Measurements from ENCODE around the gene DOCK11.
A peak's percentile ranks its signal among the peaks of the same experiment; 100 is the strongest.

The DOCK11 gene

DNA sequence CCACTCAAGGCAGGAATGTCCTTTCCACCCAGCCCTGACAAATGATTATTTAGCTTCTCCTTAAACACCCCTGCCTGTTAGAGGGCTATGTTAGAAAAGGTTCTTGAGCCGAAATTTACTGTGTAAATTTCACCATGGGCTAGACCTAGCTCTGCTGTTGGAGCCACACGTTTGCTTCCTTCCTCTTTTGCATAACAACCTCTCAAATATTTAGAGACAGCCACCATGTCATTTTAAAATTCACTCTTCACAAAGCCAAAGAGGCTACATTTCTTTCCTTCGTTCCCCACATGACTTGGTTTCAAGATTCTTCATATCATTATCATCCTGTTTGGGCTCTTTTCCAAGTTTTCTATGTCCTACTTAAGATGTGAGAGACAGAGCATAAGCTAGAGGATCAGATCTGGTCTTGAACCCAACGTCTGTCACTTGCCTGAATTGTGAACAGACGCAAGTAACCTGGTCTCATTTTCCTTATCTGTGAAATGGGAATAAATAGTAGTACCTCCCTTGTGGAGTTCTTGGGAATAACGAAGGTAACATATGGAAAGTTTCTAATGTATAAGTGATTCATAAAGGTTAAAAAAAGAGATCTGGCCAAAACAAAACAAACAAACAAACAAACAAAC is 6.7 kb downstream of the DOCK11 start:
- peak; percentile 46 for DNase-seq (ENCODE audit: low read depth)
- H3K4me3 ChIP-seq (ENCODE audit: low read depth, low read length): no peak overlapping the region
- TF ChIP-seq, protein P1, sequence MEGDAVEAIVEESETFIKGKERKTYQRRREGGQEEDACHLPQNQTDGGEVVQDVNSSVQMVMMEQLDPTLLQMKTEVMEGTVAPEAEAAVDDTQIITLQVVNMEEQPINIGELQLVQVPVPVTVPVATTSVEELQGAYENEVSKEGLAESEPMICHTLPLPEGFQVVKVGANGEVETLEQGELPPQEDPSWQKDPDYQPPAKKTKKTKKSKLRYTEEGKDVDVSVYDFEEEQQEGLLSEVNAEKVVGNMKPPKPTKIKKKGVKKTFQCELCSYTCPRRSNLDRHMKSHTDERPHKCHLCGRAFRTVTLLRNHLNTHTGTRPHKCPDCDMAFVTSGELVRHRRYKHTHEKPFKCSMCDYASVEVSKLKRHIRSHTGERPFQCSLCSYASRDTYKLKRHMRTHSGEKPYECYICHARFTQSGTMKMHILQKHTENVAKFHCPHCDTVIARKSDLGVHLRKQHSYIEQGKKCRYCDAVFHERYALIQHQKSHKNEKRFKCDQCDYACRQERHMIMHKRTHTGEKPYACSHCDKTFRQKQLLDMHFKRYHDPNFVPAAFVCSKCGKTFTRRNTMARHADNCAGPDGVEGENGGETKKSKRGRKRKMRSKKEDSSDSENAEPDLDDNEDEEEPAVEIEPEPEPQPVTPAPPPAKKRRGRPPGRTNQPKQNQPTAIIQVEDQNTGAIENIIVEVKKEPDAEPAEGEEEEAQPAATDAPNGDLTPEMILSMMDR (conservative IDR thresholded peaks at IDR 0.05; ENCODE audit: low read depth, low read length): no peak

DNA sequence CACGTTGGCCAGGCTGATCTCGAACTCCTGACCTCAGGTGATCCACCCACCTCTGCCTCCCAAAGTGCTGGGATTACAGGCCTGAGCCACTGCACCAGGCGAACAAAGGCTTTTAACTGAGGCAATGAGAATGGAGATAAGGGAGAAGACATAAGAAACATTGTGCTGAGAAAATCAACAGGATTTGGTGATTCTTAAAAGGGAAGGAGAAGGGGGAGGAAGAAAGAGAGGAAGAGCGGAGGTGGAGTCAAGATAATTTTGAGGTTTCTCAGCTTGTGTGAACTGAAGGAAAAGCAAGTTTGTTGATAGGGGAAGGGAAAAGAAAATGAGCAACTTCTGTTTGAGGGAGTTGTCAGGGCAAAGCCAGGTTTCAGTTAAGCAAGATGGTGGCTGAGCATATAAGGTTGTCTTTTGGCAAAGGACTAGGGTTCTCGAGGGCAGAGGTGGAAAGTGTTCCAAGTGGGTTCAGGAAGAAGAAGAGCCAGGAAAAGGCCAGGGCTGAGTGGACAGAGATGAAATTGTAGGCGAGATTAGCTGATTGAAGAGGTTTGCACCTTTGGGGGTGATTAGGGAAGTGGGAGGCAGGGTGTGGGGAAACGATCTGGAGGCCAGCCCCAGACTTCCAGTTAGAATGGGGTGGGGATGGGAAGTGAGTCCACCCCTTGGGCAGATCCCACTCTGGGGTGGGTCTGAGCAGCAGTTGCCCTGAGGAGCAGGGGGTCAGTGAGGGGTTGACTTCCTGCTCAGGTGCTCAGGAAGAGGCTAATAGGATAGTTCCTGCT is 7.8 kb downstream of the DOCK11 start:
- no peak overlapping the region for H3K4me3 ChIP-seq (ENCODE audit: low read depth, low read length)
- TF ChIP-seq, protein P1 (conservative IDR thresholded peaks at IDR 0.05; ENCODE audit: low read depth, low read length): no peak
- DNase-seq (ENCODE audit: low read depth): no peak

DNA sequence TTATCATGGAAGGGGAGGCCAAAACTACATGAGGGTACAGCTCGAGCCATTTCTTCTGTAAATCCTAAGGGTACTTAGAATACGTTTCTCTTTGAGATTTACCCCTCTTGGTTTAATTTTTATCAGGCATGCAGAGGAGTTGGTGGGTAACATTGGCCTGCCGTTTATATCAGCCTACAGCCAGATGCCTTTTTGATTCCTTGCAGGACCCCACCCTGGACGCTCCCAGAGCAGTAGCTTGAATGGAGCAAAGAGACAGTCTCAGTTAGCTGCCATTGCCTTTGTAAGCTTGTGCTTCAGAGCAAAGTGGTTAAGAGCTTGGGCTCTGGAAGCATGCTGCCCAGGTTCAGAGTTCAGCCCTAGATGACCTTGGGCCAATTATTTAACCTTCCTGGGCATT is 9.0 kb downstream of the DOCK11 start:
- TF ChIP-seq, protein P1 (conservative IDR thresholded peaks at IDR 0.05; ENCODE audit: low read depth, low read length): no peak
- no peak for DNase-seq (ENCODE audit: low read depth)
- H3K4me3 ChIP-seq (ENCODE audit: low read depth, low read length): no peak overlapping the region

DNA sequence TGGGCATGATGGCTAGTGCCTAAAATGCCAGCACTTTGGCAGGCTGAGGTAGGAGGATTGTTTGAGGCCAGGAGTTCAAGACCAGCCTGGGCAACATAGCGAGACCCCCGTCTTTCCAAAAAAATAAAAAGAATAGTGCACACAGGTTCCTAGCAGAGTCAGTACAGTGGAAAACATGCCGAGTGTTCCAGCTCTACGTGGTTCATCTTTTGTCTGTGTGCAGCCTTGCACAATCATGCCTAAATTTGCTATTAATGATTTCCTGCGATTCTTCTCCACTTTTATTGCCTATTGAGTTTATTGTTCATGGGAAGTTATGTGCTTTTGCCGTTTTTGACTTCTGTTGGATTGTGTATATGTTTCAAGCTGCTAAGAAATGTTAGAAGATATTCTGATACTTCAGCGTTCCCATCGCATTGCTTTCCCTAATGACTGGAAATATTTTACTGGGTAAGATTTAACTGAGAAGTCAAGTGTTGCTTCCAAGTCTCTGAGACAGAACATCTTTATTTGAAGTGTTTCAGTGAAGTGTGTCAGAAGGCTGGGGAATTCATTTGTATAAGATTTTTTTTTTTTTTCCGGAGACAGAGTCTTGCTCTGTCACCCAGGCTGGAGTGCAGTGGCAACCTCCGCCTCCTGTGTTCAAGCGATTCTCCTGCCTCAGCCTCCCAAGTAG is 11.3 kb downstream of the DOCK11 start:
- TF ChIP-seq, protein P1 (conservative IDR thresholded peaks at IDR 0.05; ENCODE audit: low read depth, low read length): no peak
- H3K4me3 ChIP-seq (ENCODE audit: low read depth, low read length): no peak overlapping the region
- no peak for DNase-seq (ENCODE audit: low read depth)

DNA sequence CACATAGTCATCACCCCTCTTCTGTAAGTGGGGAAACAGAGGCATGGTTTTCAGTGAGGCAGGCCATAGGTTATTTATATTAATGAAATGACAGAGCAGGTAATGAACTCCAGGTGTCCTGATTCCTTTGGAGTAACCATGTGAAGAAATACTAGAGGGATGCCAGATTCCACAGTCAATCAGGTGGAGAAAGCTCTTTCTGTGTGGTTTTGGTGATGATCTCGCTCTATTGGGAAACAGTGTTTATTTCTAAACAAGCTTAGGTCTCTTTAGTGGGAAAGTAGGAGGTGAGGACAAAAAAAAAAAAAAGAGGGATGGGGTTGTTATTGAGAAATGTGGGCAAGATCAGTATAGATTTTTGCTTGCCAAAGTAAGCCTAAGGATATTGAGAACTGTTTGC is 12.2 kb downstream of the DOCK11 start:
- no peak for DNase-seq (ENCODE audit: low read depth)
- H3K4me3 ChIP-seq (ENCODE audit: low read depth, low read length): no peak overlapping the region
- TF ChIP-seq, protein P1 (conservative IDR thresholded peaks at IDR 0.05; ENCODE audit: low read depth, low read length): no peak

DNA sequence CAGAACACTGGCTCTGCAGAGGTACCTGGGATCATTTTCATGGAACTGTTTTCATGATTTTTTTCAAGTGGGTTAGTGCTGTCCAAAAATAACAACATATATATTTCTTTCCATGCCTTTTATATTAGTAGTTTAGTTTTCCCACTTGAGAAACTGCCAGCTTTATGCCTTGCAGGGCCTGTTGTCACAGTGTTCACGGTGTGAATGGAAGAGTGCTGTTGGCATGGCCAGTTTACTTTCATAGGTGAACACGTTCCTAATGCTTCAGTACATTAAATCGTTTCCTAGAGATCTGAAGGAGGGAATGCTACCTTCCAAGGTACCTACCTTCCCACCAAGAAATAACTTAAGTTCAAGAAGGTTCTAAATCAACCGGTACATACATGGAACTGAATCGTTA is 12.6 kb downstream of the DOCK11 start:
- H3K4me3 ChIP-seq (ENCODE audit: low read depth, low read length): no peak overlapping the region
- DNase-seq (ENCODE audit: low read depth): no peak
- TF ChIP-seq, protein P1 (conservative IDR thresholded peaks at IDR 0.05; ENCODE audit: low read depth, low read length): no peak

Data from choroid plexus epithelial cell (primary cell).